Measurements from ENCODE around the gene NXPH4. TPM values are rescaled to one million over a fixed set of nuclear protein-coding genes. Genes with fewer than 3 reads are reported as not detected.

The NXPH4 gene
- total RNA-seq, 1 experiment from 2014 or later = 20.0 TPM

DNA sequence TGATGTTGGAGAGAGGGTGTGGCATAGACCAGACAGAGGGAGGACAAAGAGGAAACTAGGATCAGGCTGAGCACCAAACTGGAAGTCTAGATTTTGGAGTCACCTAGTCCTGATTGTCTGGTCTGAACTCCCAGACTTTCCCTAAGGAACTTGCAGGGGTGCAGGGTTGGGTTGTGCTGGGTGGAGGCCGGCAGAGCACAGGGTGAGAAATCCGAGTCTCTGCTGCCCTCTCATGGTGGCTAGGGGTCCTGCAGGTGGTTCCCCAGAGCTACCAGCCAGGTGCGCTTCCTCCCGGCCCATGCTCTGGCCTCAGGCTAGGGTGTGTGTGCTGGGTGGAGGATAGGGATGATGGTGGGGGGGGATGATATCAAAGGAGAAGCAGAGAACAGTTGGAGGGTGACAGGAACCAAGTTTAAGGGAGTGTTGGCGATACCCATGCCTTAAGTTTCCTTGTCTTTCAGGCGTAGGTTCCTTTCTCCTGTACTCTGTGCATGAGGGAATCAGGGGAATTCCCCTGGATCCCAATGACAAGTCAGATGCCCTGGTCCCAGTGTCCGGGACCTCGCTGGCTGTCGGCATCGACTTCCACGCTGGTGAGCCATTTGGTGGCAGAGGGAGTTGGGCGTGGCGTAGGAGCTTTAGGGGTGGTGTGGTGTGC is 33.5 kb upstream of the NXPH4 start:
- no peaks in the 10 kb centered on the region for H3K79me2 ChIP-seq (ENCODE audit: insufficient read depth, low read length)
- H3K9ac ChIP-seq (ENCODE audit: low read length) = no peak overlapping the region
- no peaks in the 10 kb centered on the region for H3K9me2 ChIP-seq (ENCODE audit: insufficient read depth)
- ATAC-seq (peak; percentile 99), DNase-seq (ENCODE audit: low read depth, low spot score) (peak; percentile 31)
- no TSS peak for BruUV-seq (replicated peaks)
- intact Hi-C loops (cut with micrococcal nuclease) = loop anchor here (1.0 to 2.0 kb wide), 3 partner anchors 58 to 174 kb away; no protein-coding TSS in a partner anchor
- ChIA-PET RAD21 (ENCODE audit: low non-redundant PET in 1 of 2, low total read pairs in 2 of 2, uncharacterized antibody in 2 of 2, unreplicated experiment in 2 of 2) (interaction anchor here (1.0 to 1.6 kb wide), 4 partner anchors 71 to 114 kb away, joined by 4 to 5 read pairs (median 4); no protein-coding TSS in a partner anchor), POLR2A (interaction anchor here (0.6 to 1.2 kb wide), 4 partner anchors 17 to 94 kb away, joined by 3 to 4 read pairs (median 4); partner anchors contain the start of genes LRP1, NAB2 and STAT6), CTCF (interaction anchor here (0.6 to 2.7 kb wide), 11 partner anchors 9 to 143 kb away, joined by 3 to 25 read pairs (median 5); partner anchors contain the start of gene LRP1)
- no peak for TF ChIP-seq TCF7L2 (IDR thresholded peaks at IDR 0.05; ENCODE audit: borderline replicate concordance, extremely low read depth, insufficient read depth, insufficient read length)
- TF ChIP-seq CBX3 (IDR thresholded peaks at IDR 0.05; ENCODE audit: low read depth) = no peak
- TF ChIP-seq, protein P1, sequence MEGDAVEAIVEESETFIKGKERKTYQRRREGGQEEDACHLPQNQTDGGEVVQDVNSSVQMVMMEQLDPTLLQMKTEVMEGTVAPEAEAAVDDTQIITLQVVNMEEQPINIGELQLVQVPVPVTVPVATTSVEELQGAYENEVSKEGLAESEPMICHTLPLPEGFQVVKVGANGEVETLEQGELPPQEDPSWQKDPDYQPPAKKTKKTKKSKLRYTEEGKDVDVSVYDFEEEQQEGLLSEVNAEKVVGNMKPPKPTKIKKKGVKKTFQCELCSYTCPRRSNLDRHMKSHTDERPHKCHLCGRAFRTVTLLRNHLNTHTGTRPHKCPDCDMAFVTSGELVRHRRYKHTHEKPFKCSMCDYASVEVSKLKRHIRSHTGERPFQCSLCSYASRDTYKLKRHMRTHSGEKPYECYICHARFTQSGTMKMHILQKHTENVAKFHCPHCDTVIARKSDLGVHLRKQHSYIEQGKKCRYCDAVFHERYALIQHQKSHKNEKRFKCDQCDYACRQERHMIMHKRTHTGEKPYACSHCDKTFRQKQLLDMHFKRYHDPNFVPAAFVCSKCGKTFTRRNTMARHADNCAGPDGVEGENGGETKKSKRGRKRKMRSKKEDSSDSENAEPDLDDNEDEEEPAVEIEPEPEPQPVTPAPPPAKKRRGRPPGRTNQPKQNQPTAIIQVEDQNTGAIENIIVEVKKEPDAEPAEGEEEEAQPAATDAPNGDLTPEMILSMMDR (IDR thresholded peaks at IDR 0.05 in 2 of 3, conservative IDR thresholded peaks at IDR 0.05 in 1 of 3; ENCODE audit: borderline replicate concordance in 1 of 3, insufficient read depth in 1 of 3, low read depth in 2 of 3, low read length in 2 of 3) = peak; percentile 91 to 93 (median 93)
- TF ChIP-seq, protein P2, sequence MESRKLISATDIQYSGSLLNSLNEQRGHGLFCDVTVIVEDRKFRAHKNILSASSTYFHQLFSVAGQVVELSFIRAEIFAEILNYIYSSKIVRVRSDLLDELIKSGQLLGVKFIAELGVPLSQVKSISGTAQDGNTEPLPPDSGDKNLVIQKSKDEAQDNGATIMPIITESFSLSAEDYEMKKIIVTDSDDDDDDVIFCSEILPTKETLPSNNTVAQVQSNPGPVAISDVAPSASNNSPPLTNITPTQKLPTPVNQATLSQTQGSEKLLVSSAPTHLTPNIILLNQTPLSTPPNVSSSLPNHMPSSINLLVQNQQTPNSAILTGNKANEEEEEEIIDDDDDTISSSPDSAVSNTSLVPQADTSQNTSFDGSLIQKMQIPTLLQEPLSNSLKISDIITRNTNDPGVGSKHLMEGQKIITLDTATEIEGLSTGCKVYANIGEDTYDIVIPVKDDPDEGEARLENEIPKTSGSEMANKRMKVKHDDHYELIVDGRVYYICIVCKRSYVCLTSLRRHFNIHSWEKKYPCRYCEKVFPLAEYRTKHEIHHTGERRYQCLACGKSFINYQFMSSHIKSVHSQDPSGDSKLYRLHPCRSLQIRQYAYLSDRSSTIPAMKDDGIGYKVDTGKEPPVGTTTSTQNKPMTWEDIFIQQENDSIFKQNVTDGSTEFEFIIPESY (IDR thresholded peaks at IDR 0.05; ENCODE audit: extremely low read depth, insufficient replicate concordance, low read length) = no peak
- TF ChIP-seq RAD21 (IDR thresholded peaks at IDR 0.05; ENCODE audit: low read depth) = peak; percentile 93
- H3K4me1 ChIP-seq (ENCODE audit: control insufficient read depth in 1 of 2, insufficient read depth in 2 of 2, low read length in 2 of 2) = peaks cover 0 to 8% of the 10 kb centered on the region in 2 experiments; a peak in 3 of 4 replicates
- 0 out of 2 replicates have a peak overlapping the region, but pooled peaks have one; percentile 3 for H3K4me2 ChIP-seq (ENCODE audit: low read length)
- H3K27ac ChIP-seq (ENCODE audit: low read depth, low read length) = no peak overlapping the region
- H4K20me1 ChIP-seq (ENCODE audit: insufficient read depth) = no peaks in the 10 kb centered on the region
- H2AFZ ChIP-seq (ENCODE audit: low read depth, low read length, poor library complexity, severe bottlenecking) = no peak overlapping the region
- no peaks in the 10 kb centered on the region for H3K27me3 ChIP-seq (ENCODE audit: insufficient read depth, low read length)
- H3K36me3 ChIP-seq (ENCODE audit: control insufficient read depth in 1 of 2, insufficient read depth in 2 of 2, low read length in 2 of 2) = no peaks in the 10 kb centered on the region
- H3K4me3 ChIP-seq (replicated peaks in 1 of 2; ENCODE audit: low read depth in 1 of 2, low read length in 2 of 2) = no peak overlapping the region
- no peaks in the 10 kb centered on the region for H3K9me3 ChIP-seq (ENCODE audit: control insufficient read depth in 1 of 2, insufficient read depth in 1 of 2, low read depth in 1 of 2, low read length in 2 of 2)

Data from HCT116 (cell line).